LoVo (cell line): ENCODE results near the gene NUTM2D.
"Not testable (repeated sequence)": the region's sequence is repeated elsewhere in the genome, so short reads cannot be mapped to it uniquely, and the experiment has no call there.

Experiments used
- DNase-seq: peaks from one replicate; pipeline ENCODE4 v3.0.0-alpha.2; 2016; ENCODE audit warnings: low spot score

The NUTM2D gene

DNA sequence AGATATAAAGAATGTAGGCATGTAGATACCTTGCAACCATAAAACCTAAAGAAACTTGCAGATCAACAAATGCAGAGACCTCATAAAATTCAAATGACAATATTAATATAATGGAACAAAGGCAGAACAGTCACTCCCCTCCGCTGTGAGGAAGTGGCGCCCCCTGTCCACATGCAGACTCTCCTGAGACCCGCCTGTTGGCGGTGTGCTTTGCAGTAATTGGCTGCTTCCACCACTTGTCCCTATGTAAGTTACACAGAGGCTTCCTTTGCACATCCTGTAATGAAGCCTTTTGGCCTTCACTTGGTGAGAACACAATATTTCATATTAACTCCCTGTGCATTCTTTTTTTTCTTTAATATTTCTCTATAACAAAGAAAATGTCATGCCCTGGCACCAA lies 21.6 kb downstream of the NUTM2D start:
- not testable (repeated sequence) for DNase-seq

DNA sequence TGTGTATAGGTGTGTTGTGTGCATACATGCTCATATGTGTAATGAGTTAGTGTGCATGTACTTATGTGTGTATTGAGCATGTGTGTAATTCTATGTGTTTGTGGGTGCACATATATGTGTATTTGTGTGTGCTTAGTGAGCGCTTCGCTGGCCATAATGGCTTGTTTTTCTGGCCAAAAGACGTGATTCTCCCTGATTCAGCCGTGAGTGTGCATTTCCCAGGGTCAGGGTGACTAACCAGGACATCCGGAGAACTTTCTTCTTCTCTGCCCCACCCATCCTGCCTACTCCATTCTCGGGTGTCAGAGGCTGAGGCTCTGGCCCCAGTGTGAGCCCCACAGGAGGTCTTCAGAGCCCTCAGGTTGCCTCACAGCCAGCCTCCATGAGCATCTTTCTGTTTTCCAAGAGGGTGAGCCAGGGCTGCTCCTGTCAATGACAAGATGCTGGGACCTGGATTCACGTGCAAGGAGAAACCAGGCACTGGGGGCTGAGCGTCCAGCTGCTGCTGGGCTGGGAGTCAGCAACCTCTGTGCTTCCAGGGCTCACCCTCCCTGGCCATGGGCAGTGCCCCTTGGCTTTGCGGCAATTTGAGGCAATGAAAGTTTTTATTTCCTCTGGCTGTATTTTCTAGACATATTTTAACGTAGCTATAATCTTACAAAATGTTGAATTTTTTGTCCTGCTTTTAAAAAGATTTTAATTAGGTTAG lies 25.8 kb downstream of the NUTM2D start:
- not testable (repeated sequence) for DNase-seq

DNA sequence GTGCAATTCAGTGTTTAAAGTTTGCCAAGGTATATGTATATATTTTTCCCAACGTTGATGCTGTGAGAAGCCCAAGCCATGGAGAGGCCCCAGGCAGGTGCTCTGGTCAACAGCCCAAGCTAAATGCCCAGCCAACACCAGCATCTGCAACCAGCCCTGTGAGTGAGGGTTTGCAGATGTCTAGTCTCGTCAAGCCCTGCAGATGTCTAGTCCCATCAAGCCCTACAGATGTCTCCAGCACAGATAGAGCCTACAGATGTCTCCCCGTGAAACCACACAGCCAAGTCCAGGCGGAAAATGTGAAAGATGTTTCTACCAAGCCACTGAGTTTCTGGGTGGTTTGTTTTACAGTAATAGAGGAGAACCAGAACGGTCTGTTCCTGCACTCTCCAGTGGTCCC lies 26.7 kb downstream of the NUTM2D start:
- DNase-seq, result not testable (repeated sequence)

DNA sequence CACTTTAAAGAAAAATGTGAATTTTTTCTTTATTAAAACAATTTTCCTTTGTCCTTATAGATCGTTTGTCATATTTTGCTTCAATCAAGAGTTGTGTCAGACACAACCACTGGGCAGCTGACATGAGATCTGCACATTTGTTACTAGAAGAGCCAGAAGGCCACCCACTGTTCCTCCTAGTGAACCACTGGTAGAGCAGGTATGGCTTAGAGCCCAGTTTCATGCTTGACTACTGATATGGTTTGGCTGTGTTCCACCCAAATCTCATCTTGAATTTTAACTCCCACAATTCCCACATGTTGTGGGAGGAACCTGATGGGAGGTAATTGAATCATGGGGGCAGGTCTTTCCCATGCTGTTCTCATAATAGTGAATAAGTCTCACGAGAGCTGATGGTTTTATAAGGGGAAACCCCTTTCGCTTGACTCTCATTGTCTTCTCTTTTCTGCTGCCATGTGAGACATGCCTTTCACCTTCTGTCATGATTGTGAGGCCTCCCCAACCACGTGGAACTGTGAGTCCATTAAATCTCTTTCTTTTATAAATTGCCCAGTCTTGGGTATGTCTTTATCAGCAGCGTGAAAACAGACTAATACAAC lies 28.3 kb downstream of the NUTM2D start:
- DNase-seq, result not testable (repeated sequence)

DNA sequence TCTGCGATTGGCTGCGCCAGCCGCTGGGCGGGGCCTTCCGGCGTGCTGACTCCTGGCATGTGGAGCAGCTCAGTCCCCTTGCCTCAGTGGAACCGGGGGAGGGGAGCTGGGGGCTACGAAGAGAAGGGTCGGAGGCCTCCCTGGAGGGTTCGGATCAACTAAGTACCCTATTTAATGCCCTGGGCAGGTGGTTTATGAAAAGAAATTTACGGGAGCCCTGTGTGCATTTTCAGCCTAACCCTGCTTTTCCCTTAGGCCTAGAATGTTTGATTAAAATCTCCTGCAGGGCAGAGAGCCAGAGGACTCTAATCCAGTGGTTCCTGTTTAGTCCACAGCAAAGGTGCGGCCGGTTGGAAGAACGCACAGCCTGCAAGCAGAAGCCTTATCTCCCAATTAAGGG lies 33.8 kb downstream of the NUTM2D start:
- DNase-seq, result not testable (repeated sequence)

DNA sequence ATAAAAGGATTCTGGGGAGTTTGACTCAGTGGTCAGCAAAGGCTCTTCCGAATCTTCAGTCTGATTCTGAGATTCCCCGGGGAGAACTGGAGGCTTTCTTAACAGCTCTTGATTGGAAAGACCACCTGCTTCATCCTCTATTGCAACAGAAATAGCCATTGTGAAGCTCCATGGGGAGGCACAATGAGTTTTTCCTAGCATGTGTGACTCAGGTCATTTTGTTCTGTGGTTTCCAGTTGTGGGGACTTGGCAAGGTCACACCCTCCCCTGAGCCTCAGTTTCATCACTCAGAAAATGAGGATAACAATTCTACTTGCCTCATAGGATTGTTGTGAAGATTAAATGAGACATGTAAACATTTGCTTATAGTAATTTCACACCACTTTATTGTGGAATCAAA lies 38.7 kb downstream of the NUTM2D start:
- not testable (repeated sequence) for DNase-seq

DNA sequence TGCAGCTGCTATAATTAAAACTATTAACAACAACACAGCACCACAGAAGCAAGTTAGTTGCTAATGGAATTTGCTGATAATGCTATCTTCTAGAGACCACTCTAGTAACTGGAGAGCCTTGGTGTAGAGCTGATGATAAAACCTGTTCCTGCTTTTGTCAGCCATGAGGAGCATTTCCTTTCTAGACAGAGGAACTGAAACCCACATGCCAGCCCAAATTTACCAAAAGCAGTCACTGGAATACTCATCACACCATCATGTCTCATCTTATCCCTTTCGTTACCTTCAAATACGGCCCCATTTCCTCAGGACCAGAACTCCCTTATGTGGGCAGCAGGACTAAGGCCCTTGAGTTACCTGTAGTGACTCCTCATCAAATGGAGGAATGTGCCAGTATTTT lies 40.9 kb downstream of the NUTM2D start:
- DNase-seq, result not testable (repeated sequence)

DNA sequence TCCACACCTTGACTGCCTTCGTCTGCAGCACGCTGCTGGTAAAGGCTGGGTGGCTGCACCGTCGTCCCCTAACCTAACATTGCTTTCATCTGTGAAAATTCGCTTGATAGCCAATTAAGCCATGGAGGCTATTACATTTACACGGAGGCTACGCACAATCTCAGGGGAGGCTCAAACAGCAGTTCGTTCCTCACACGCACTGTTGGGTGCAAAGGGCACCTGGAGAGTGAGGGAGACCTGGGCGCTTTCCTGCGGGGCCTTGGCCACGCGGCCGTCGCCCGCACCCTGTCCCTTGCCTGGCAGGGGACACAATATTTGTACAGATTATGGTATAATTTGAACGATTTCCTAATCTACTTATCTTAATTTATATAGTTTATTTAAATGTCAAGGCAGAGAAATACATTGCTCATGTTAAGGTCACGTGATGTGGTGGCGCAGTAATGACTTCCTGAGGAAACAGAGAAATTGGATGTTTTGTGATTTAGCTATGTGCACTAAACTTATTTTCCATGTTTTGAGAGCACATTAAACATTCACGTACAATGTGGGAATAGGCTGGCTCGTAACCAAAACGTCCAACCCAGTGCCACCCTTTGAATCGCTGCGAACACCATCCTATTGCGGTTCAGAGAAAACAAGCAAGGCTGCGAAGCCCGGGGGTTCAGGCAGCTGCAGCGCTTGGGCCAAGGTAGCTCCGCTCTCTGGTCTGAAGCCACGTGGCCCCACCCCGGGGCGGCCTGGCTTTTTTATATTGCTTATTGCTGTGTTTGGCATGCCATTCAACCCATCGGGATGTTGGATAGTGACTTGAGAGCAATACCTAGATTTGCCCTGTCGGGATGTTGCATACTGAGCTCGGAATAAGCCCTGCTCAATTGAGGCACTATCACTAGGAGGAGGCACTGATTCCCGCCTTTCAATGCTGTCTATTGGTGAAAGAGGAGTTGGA lies 50.2 kb downstream of the NUTM2D start:
- not testable (repeated sequence) for DNase-seq

DNA sequence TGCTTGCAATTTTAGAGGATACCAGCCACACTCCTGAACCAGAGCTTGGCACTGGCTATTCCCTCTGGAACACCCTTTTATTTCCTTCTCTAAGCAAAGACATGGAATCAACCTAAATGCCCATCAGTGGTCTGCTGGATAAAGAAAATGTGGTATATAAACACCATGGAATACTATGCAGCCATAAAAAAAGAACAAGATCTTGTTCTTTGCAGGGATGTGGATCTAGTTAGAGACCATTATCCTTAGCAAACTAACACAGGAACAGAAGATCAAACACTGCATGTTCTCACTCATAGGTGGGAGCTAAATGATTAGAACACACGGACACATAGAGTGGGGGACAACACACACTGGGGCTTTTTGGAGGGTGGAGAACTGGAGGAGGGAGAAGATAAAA lies 56.4 kb downstream of the NUTM2D start:
- not testable (repeated sequence) for DNase-seq
